ENCODE results near the gene TBXA2R. TPM values are rescaled to one million over a fixed set of nuclear protein-coding genes. Genes with fewer than 3 reads are reported as not detected.

The TBXA2R gene
- total and polyA plus RNA-seq, 2 of the 8 experiments (the other 6 are each of a cell fraction or from before 2014, with no cell fraction given), result 0.39 to 0.50 TPM

GRCh38 chr19:3633559-3633988 is 26.9 kb upstream of the TBXA2R start:
- H3K27me3 ChIP-seq (replicated peaks in 1 of 4; ENCODE audit: control insufficient read depth in 3 of 4, extremely low read depth in 1 of 4, insufficient read depth in 3 of 4, low read length in 3 of 4), result no peaks in the 10 kb centered on the region
- 90% methylated on average over 15 of the region's 22 CpGs; no CpG with 5 or more reads in 1 of the 2 experiments for WGBS, 2 experiments (ENCODE audit: extremely low coverage in 1 of 2, insufficient coverage in 1 of 2, insufficient read length in 1 of 2, insufficient replicate concordance in 2 of 2, low coverage in 1 of 2, low lambda C conversion rate in 2 of 2, missing lambda C conversion rate in 1 of 2)
- TF ChIP-seq CTBP2 (IDR thresholded peaks at IDR 0.05; ENCODE audit: borderline replicate concordance, insufficient read depth, insufficient read length, low read length) (no peak), RFX5 (IDR thresholded peaks at IDR 0.05; ENCODE audit: borderline replicate concordance, low read depth, low read length) (no peak), SUZ12 (IDR thresholded peaks at IDR 0.05; ENCODE audit: low read length) (no peak), MAX (IDR thresholded peaks at IDR 0.05) (no peak), SIN3A (conservative IDR thresholded peaks at IDR 0.05 in 1 of 2, IDR thresholded peaks at IDR 0.05 in 1 of 2; ENCODE audit: low read depth in 1 of 2, low read length in 2 of 2) (no peak), ASH2L (IDR thresholded peaks at IDR 0.05; ENCODE audit: low read length) (no peak), HDAC6 (IDR thresholded peaks at IDR 0.05; ENCODE audit: low read depth, low read length) (no peak), TAF1 (IDR thresholded peaks at IDR 0.05; ENCODE audit: low read depth, low read length) (no peak), CHD1 (IDR thresholded peaks at IDR 0.05; ENCODE audit: low read depth, low read length) (no peak), BCL11A (IDR thresholded peaks at IDR 0.05; ENCODE audit: low read depth in 2 of 2, low read length in 2 of 2) (no peak), RNF2 (IDR thresholded peaks at IDR 0.05; ENCODE audit: borderline replicate concordance, low read depth, low read length, missing control alignments, poor library complexity, severe bottlenecking) (no peak), RBBP5 (IDR thresholded peaks at IDR 0.05; ENCODE audit: borderline replicate concordance, low read depth, low read length) (no peak), FOSL1 (IDR thresholded peaks at IDR 0.05; ENCODE audit: insufficient read depth, low read depth, low read length) (no peak)

More at GRCh38 chr19:3633559-3633988, 26.9 kb upstream of the TBXA2R start:
- Histone ChIP-seq H2BK12ac (ENCODE audit: low read depth, low read length) (no peak overlapping the region), H2BK20ac (ENCODE audit: low read length) (no peak overlapping the region), H2BK5ac (ENCODE audit: low read depth, low read length) (no peak overlapping the region), H3K9me3 (ENCODE audit: insufficient read depth in 2 of 2, low read depth in 1 of 2, low read length in 1 of 2) (no peaks in the 10 kb centered on the region), H3K79me1 (ENCODE audit: low read depth, low read length) (no peaks in the 10 kb centered on the region), H4K8ac (ENCODE audit: extremely low read depth, insufficient read depth, low read length) (no peak overlapping the region), H2BK15ac (ENCODE audit: low read length) (no peak overlapping the region), H3K27ac (ENCODE audit: low read depth, low read length) (no peak overlapping the region; the same call in 1 of the 2 replicates), H4K5ac (ENCODE audit: insufficient read length, low read depth, low read length) (no peak overlapping the region), H3K23ac (ENCODE audit: insufficient read length) (no peak overlapping the region), H3K9ac (replicated peaks in 1 of 4; ENCODE audit: extremely low read depth in 1 of 4, low read depth in 3 of 4, low read length in 3 of 4) (no peak overlapping the region), H3K36me3 (ENCODE audit: control insufficient read depth in 2 of 4, insufficient read depth in 4 of 4, low read length in 3 of 4) (peaks cover 0 to 25% (median under 1%) of the 10 kb centered on the region in 4 experiments; a peak in 2 of 8 replicates), H2BK120ac (replicated peaks; ENCODE audit: low read depth, low read length) (no peak overlapping the region), H2AK5ac (ENCODE audit: low read depth, low read length) (no peak overlapping the region), H3K4me2 (ENCODE audit: insufficient read depth in 1 of 2, low read depth in 2 of 2, low read length in 2 of 2) (no peak overlapping the region), H3K79me2 (ENCODE audit: control insufficient read depth in 1 of 2, insufficient read depth in 2 of 2, low read length in 2 of 2) (no peaks in the 10 kb centered on the region), H3K18ac (ENCODE audit: extremely low read depth, low read length) (no peak overlapping the region), H3K56ac (replicated peaks; ENCODE audit: insufficient read length, low read depth, low read length) (no peak overlapping the region), H3K14ac (ENCODE audit: insufficient read length) (no peak overlapping the region), H3K4me1 (replicated peaks in 1 of 4; ENCODE audit: control insufficient read depth in 3 of 4, insufficient read depth in 4 of 4, low read length in 3 of 4) (no peaks in the 10 kb centered on the region), H2AFZ (ENCODE audit: low read length) (no peak overlapping the region), H4K20me1 (replicated peaks in 1 of 2; ENCODE audit: control insufficient read depth in 1 of 2, insufficient read depth in 2 of 2, low read length in 2 of 2) (peaks cover 0 to 1% of the 10 kb centered on the region in 2 experiments), H3K23me2 (ENCODE audit: low read depth, low read length) (no peaks in the 10 kb centered on the region), H4K91ac (replicated peaks; ENCODE audit: insufficient read length, low read length) (no peak overlapping the region), H3K4ac (replicated peaks; ENCODE audit: insufficient read length, low read depth, low read length) (no peak overlapping the region), H3K4me3 (ENCODE audit: extremely low read depth in 1 of 4, insufficient read depth in 2 of 4, low read depth in 3 of 4, low read length in 4 of 4) (no peak overlapping the region)
- FAIRE-seq, result no peak
- no peak for DNase-seq (ENCODE audit: low read depth in 1 of 2, low spot score in 2 of 2)
- POLR2A ChIA-PET (ENCODE audit: partially characterized antibody), result no interaction called here
- CTCF ChIA-PET (ENCODE audit: partially characterized antibody), result interaction anchor here (0.8 to 2.8 kb wide), 3 partner anchors 16 to 48 kb away, joined by 3 to 13 read pairs (median 4); no protein-coding TSS in a partner anchor
